GM12878 (cell line): ENCODE measurements around the gene SURF2. TPM values are rescaled to one million over a fixed set of nuclear protein-coding genes. Genes with fewer than 3 reads are reported as not detected.

Experiments used
- ATAC-seq: fragments of 200-7000 bp; cut with Tn5 transposase; 3 replicates; pipeline ENCODE4 v1.9.1; 2020; ENCODE audit warnings: mild to moderate bottlenecking, moderate library complexity
- BruUV-seq: library from RNA; stranded (reverse); fragments of 400-500 nt; replicated peaks from 2 replicates; lab custom pipeline; 2021; lab: Mats Ljungman, UMichigan
- CTCF ChIA-PET: fragments of 300-600 bp; sonication (Branson Sonifier 250); formaldehyde crosslinking; extraction: SDS; loops from one replicate; lab custom pipeline; 2021; ENCODE audit warnings: inconsistent platforms; lab: Yijun Ruan, JAX
- POLR2A ChIA-PET: fragments of 350-600 bp; formaldehyde crosslinking; extraction: SDS; loops from one replicate; lab custom pipeline; 2021; ENCODE audit warnings: inconsistent platforms; lab: Charles Lee
- RAD21 ChIA-PET: fragments of 300-600 bp; sonication (Branson Sonifier 250); formaldehyde crosslinking; loops from one replicate; lab custom pipeline; 2023; ENCODE audit warnings: antibody characterized with exemption; ENCODE audit not compliant: unreplicated experiment; lab: Charles Lee
- SMC1A ChIA-PET: fragments of 300-600 bp; sonication (Branson Sonifier 250); formaldehyde crosslinking; loops from one replicate; lab custom pipeline; 2023; ENCODE audit not compliant: unreplicated experiment, uncharacterized antibody; lab: Charles Lee
- DNase-seq: peaks from one replicate; pipeline ENCODE4 v3.0.0-alpha.2; 2011; ENCODE audit warnings: low read depth, low spot score
- FAIRE-seq: peaks from 3 replicates; lab custom pipeline; 2011; peaks lifted over from hg19 to GRCh38; lab: Jason Lieb, UNC
- H2AFZ ChIP-seq: 2 replicates; pipeline ENCODE4 v1.6.0; 2011; ENCODE audit warnings: low read depth, low read length, control low read depth; ENCODE audit not compliant: control insufficient read depth
- H3K27ac ChIP-seq: 2 replicates; pipeline ENCODE4 v1.5.1; 2011; ENCODE audit warnings: control low read depth; ENCODE audit not compliant: control insufficient read depth, insufficient read depth
- H3K27me3 ChIP-seq, 2 experiments: replicated peaks in 1 of 2; 2 replicates each; pipeline versions ENCODE4 v1.6.0 to v1.6.1; 2011; ENCODE audit warnings: low read length in 1 of 2; ENCODE audit not compliant: control insufficient read depth in 2 of 2, insufficient read depth in 2 of 2
- H3K36me3 ChIP-seq, 2 experiments: 2 replicates each; pipeline ENCODE4 v1.5.1; 2011; ENCODE audit warnings: low read length in 1 of 2; ENCODE audit not compliant: control insufficient read depth in 2 of 2, insufficient read depth in 2 of 2
- H3K4me1 ChIP-seq: 2 replicates; pipeline ENCODE4 v1.6.1; 2011; ENCODE audit warnings: mild to moderate bottlenecking, low read length, moderate library complexity, mixed read lengths; ENCODE audit not compliant: control insufficient read depth, insufficient read depth
- H3K4me2 ChIP-seq: 2 replicates; pipeline ENCODE4 v1.6.0; 2011; ENCODE audit warnings: control low read depth; ENCODE audit not compliant: control insufficient read depth, insufficient read depth
- H3K4me3 ChIP-seq: fragments of 200-600 bp; sonication (generic); 2 replicates; pipeline ENCODE4 v1.5.1; 2016
- H3K79me2 ChIP-seq: 2 replicates; pipeline ENCODE4 v1.6.0; 2011; ENCODE audit warnings: low read length; ENCODE audit not compliant: control insufficient read depth, insufficient read depth
- H3K9ac ChIP-seq: 2 replicates; pipeline ENCODE4 v1.8.0; 2011; ENCODE audit warnings: low read length, control low read depth, mixed read lengths; ENCODE audit not compliant: control insufficient read depth, insufficient read depth
- H3K9me3 ChIP-seq: replicated peaks from 3 replicates; pipeline ENCODE4 v1.5.1; 2011; ENCODE audit warnings: mild to moderate bottlenecking, low read length; ENCODE audit not compliant: control insufficient read depth, insufficient read depth
- H4K20me1 ChIP-seq: 2 replicates; pipeline ENCODE4 v1.6.0; 2011; ENCODE audit not compliant: control insufficient read depth, insufficient read depth
- BCLAF1 ChIP-seq: fragments of 450-650 bp; IDR thresholded peaks from 2 replicates; pipeline ENCODE4 v1.6.1; 2017; ENCODE audit warnings: antibody characterized with exemption, mild to moderate bottlenecking, moderate library complexity
- CBX5 ChIP-seq: sonication (generic); IDR thresholded peaks from 2 replicates; pipeline ENCODE4 v1.6.1; 2016; ENCODE audit warnings: low read depth, moderate library complexity, mild to moderate bottlenecking, inconsistent platforms
- CHD2 ChIP-seq: IDR thresholded peaks from 2 replicates; pipeline ENCODE4 v1.6.1; 2011; ENCODE audit warnings: low read depth, low read length, improper control_type of control experiment, borderline replicate concordance
- CREM ChIP-seq: IDR thresholded peaks from 2 replicates; pipeline ENCODE4 v1.6.1; 2014; ENCODE audit warnings: antibody characterized with exemption, low read depth
- HCFC1 ChIP-seq: fragments of 150-350 bp; IDR thresholded peaks from 2 replicates; pipeline ENCODE4 v1.6.1; 2014; ENCODE audit warnings: low read length
- HDAC6 ChIP-seq: fragments of 200-600 bp; sonication (generic); IDR thresholded peaks from one replicate; pipeline ENCODE4 v1.8.0; 2017; ENCODE audit warnings: antibody characterized with exemption; ENCODE audit not compliant: unreplicated experiment
- IRF4 ChIP-seq: IDR thresholded peaks from 2 replicates; pipeline ENCODE4 v1.6.1; 2011; ENCODE audit warnings: low read depth, low read length
- PML ChIP-seq: IDR thresholded peaks from 2 replicates; pipeline ENCODE4 v1.6.1; 2012; ENCODE audit warnings: low read length, inconsistent platforms
- REST ChIP-seq: IDR thresholded peaks from 2 replicates; pipeline ENCODE4 v1.6.1; 2012; ENCODE audit warnings: mild to moderate bottlenecking, low read depth, low read length
- SIN3A ChIP-seq: IDR thresholded peaks from 2 replicates; pipeline ENCODE4 v1.6.1; 2012; ENCODE audit warnings: low read depth, low read length, improper control_type of control experiment
- WGBS: methylation state at CpG from one replicate; pipeline ENCODE4 v1.1.6; 2016; ENCODE audit warnings: low lambda C conversion rate; ENCODE audit not compliant: insufficient replicate concordance, insufficient coverage; ENCODE audit errors: missing lambda C conversion rate; 5-methylcytosine and 5-hydroxymethylcytosine counted together
- in situ Hi-C: fragments of 300-500 bp; cut with MboI; formaldehyde crosslinking; loops from 9 replicates; pipeline ENCODE4 v1.14.3; 2018; ENCODE audit warnings: mixed read lengths
- intact Hi-C: fragments of 100-400 bp; cut with micrococcal nuclease; formaldehyde crosslinking; loops from one replicate; pipeline ENCODE4 v1.14.2; 2022; ENCODE audit not compliant: unreplicated experiment
- polyA plus RNA-seq, 11 experiments: library from polyadenylated mRNA; depleted of rRNA in 4 of 11; unstranded in 6 of 11; stranded (reverse) in 5 of 11; fragments of >200 nt; fragmentation: Nextera tagmentation in 4 of 11; fragmentation: Illumina TruSeq in 1 of 11; extraction: Ambion mirVana in 4 of 11; extraction: Trizol in 1 of 11; gene quantifications; 1 replicate in 1 of 11; 2 replicates in 10 of 11; pipeline versions ENCODE4 v1.2.1 to v1.2.3, GENCODE V29; 2011 to 2016; ENCODE audit warnings: inconsistent platforms in 2 of 11, missing spikeins in 2 of 11, low read depth in 1 of 11
- total RNA-seq, 4 experiments: library from RNA; depleted of rRNA in 3 of 4; stranded (reverse); fragments of >200 nt in 3 of 4; fragmentation: Illumina TruSeq in 1 of 4; extraction: Trizol in 1 of 4; gene quantifications; 2 replicates each; pipeline versions ENCODE4 v1.2.1 to v1.2.3, GENCODE V29; 2013 to 2021
- TF ChIP-seq, protein P1 (sequence below): fragments of 450-650 bp; IDR thresholded peaks from 2 replicates; pipeline ENCODE4 v1.6.1; 2016; ENCODE audit warnings: mild to moderate bottlenecking
- TF ChIP-seq, protein P2 (sequence below): IDR thresholded peaks from 2 replicates; pipeline ENCODE4 v1.6.1; 2012; ENCODE audit warnings: low read length, inconsistent platforms
- TF ChIP-seq, protein P3 (sequence below): fragments of 450-650 bp; IDR thresholded peaks from 2 replicates; pipeline ENCODE4 v1.6.1; 2018; ENCODE audit warnings: mild to moderate bottlenecking, low read depth, moderate library complexity; ENCODE audit not compliant: partially characterized antibody

Gene SURF2
- total and polyA plus RNA-seq, 10 of the 15 experiments (the other 5 are each of a cell fraction or from before 2014, with no cell fraction given), result 4.0 to 41.7 (median 20.8) TPM

- in situ Hi-C loops (no loop called here), intact Hi-C loops (no loop called here)
- Histone ChIP-seq H4K20me1 (no peaks in the 10 kb centered on the region), H3K9me3 (no peaks in the 10 kb centered on the region), H3K79me2 (no peaks in the 10 kb centered on the region), H3K27me3 (no peaks in the 10 kb centered on the region), H3K36me3 (no peaks in the 10 kb centered on the region), H3K4me2 (no peak overlapping the region), H3K4me3 (no peak overlapping the region), H3K27ac (no peak overlapping the region), H2AFZ (no peak overlapping the region), H3K9ac (no peak overlapping the region), H3K4me1 (no peaks in the 10 kb centered on the region)
- FAIRE-seq (no peak), ATAC-seq (no peak), DNase-seq (no peak)
- 67% methylated on average over 3 of the region's 3 CpGs for WGBS
- POLR2A ChIA-PET, result interaction anchor here (0.6 kb wide), 1 partner anchor 642 kb away, joined by 11 read pairs; the partner anchor contains the start of gene BRD3OS
- SMC1A ChIA-PET, result no interaction called here
- no TSS peak for BruUV-seq
- CTCF ChIA-PET, result no interaction called here
- RAD21 ChIA-PET, result no interaction called here
- TF ChIP-seq, protein P1, sequence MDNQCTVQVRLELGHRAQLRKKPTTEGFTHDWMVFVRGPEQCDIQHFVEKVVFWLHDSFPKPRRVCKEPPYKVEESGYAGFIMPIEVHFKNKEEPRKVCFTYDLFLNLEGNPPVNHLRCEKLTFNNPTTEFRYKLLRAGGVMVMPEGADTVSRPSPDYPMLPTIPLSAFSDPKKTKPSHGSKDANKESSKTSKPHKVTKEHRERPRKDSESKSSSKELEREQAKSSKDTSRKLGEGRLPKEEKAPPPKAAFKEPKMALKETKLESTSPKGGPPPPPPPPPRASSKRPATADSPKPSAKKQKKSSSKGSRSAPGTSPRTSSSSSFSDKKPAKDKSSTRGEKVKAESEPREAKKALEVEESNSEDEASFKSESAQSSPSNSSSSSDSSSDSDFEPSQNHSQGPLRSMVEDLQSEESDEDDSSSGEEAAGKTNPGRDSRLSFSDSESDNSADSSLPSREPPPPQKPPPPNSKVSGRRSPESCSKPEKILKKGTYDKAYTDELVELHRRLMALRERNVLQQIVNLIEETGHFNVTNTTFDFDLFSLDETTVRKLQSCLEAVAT, result no peak
- no peak for TF ChIP-seq HDAC6
- TF ChIP-seq SIN3A, result no peak
- no peak for TF ChIP-seq BCLAF1
- TF ChIP-seq CBX5, result no peak
- no peak for TF ChIP-seq REST
- TF ChIP-seq CREM, result no peak
- no peak for TF ChIP-seq IRF4
- no peak for TF ChIP-seq HCFC1
- TF ChIP-seq, protein P2, sequence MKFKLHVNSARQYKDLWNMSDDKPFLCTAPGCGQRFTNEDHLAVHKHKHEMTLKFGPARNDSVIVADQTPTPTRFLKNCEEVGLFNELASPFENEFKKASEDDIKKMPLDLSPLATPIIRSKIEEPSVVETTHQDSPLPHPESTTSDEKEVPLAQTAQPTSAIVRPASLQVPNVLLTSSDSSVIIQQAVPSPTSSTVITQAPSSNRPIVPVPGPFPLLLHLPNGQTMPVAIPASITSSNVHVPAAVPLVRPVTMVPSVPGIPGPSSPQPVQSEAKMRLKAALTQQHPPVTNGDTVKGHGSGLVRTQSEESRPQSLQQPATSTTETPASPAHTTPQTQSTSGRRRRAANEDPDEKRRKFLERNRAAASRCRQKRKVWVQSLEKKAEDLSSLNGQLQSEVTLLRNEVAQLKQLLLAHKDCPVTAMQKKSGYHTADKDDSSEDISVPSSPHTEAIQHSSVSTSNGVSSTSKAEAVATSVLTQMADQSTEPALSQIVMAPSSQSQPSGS, result no peak
- TF ChIP-seq CHD2, result no peak
- TF ChIP-seq, protein P3, sequence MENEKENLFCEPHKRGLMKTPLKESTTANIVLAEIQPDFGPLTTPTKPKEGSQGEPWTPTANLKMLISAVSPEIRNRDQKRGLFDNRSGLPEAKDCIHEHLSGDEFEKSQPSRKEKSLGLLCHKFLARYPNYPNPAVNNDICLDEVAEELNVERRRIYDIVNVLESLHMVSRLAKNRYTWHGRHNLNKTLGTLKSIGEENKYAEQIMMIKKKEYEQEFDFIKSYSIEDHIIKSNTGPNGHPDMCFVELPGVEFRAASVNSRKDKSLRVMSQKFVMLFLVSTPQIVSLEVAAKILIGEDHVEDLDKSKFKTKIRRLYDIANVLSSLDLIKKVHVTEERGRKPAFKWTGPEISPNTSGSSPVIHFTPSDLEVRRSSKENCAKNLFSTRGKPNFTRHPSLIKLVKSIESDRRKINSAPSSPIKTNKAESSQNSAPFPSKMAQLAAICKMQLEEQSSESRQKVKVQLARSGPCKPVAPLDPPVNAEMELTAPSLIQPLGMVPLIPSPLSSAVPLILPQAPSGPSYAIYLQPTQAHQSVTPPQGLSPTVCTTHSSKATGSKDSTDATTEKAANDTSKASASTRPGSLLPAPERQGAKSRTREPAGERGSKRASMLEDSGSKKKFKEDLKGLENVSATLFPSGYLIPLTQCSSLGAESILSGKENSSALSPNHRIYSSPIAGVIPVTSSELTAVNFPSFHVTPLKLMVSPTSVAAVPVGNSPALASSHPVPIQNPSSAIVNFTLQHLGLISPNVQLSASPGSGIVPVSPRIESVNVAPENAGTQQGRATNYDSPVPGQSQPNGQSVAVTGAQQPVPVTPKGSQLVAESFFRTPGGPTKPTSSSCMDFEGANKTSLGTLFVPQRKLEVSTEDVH, result no peak
- TF ChIP-seq PML, result no peak
Measured at GRCh38 chr9:133383438-133383837, 27.1 kb downstream of the SURF2 start.
